Left colon (tissue), 2 donors: Measurements from ENCODE around the gene RAP1GAP2. TPM values are rescaled to one million over a fixed set of nuclear protein-coding genes. Genes with fewer than 3 reads are reported as not detected.
A peak's percentile ranks its signal among the peaks of the same experiment; 100 is the strongest.
"Not testable (repeated sequence)": the region's sequence is repeated elsewhere in the genome, so short reads cannot be mapped to it uniquely, and the experiment has no call there.

Source experiments
- ATAC-seq: fragments of 200-7000 bp; cut with Tn5 transposase; one replicate; pipeline ENCODE4 v1.9.1; 2020; ENCODE audit warnings: mild to moderate bottlenecking, moderate library complexity
- DNase-seq, 2 donors: peaks; one replicate each; pipeline ENCODE4 v3.0.0-alpha.2; 2020
- intact Hi-C, 2 donors: fragments of 100-400 bp; cut with DNase I in 1 of 2; cut with micrococcal nuclease in 1 of 2; formaldehyde crosslinking; loops; one replicate each; pipeline versions ENCODE4 v1.11.2 to v1.14.0; 2022; cut with DNase I, micrococcal nuclease
- total RNA-seq, 2 donors: library from RNA; stranded (reverse); fragmentation: NEBNext Ultra II Directional; extraction: Animal tissue kit (Norgen Biotek cat#: 25700); gene quantifications; one replicate each; pipeline ENCODE4 v1.2.1, GENCODE V29; 2021
- donor health status: DM: no; HTN: no; CAD: no.
- donor health status: DM: yes; HTN: yes; CAD: no.

The RAP1GAP2 gene
- total RNA-seq, 2 donors from 2014 or later = 40.8 to 55.2 TPM

GRCh38 chr17:3009411-3009920 lies 213.2 kb downstream of the RAP1GAP2 start:
- DNase-seq (no peak), ATAC-seq (no peak)
- intact Hi-C loops = loop anchor here in 1 of 2 donors (10.0 kb wide), 1 partner anchor 185 kb away; no protein-coding TSS in a partner anchor

GRCh38 chr17:3011891-3012290 lies 215.7 kb downstream of the RAP1GAP2 start:
- ATAC-seq (peak; percentile 14), DNase-seq (no peak)
- intact Hi-C loops = loop anchor here in 1 of 2 donors (5.0 kb wide), 2 partner anchors 165 to 180 kb away; no protein-coding TSS in a partner anchor

GRCh38 chr17:3012926-3013581 lies 216.8 kb downstream of the RAP1GAP2 start:
- intact Hi-C loops = loop anchor here in 1 of 2 donors (5.0 kb wide), 2 partner anchors 166 to 181 kb away; no protein-coding TSS in a partner anchor
- ATAC-seq (peak; percentile 69), DNase-seq (peak; percentile 36 to 63)

- ATAC-seq (no peak), DNase-seq (no peak)
- intact Hi-C loops = no loop called here
Observed at GRCh38 chr17:3015890-3016289, 219.7 kb downstream of the RAP1GAP2 start.

GRCh38 chr17:3017936-3018335 lies 221.7 kb downstream of the RAP1GAP2 start:
- no peak for ATAC-seq
- no peak for DNase-seq
- intact Hi-C loops = no loop called here

- ATAC-seq = no peak
- DNase-seq = no peak
- intact Hi-C loops = no loop called here
Observed at GRCh38 chr17:3019761-3020160, 223.5 kb downstream of the RAP1GAP2 start.

GRCh38 chr17:3020381-3020780 lies 224.1 kb downstream of the RAP1GAP2 start:
- no peak for ATAC-seq
- intact Hi-C loops = no loop called here
- no peak for DNase-seq

GRCh38 chr17:3022197-3022596 lies 226.0 kb downstream of the RAP1GAP2 start:
- intact Hi-C loops = no loop called here
- no peak for DNase-seq
- ATAC-seq = no peak

GRCh38 chr17:3024346-3024745 lies 228.1 kb downstream of the RAP1GAP2 start:
- intact Hi-C loops = no loop called here
- DNase-seq = no peak
- no peak for ATAC-seq

GRCh38 chr17:3025421-3026124 lies 229.3 kb downstream of the RAP1GAP2 start:
- ATAC-seq (peak; percentile 6), DNase-seq (no peak)
- intact Hi-C loops = no loop called here

GRCh38 chr17:3026125-3026855 lies 230.1 kb downstream of the RAP1GAP2 start:
- ATAC-seq (peak; percentile 15), DNase-seq (no peak)
- intact Hi-C loops = no loop called here

GRCh38 chr17:3026856-3027751 lies 230.9 kb downstream of the RAP1GAP2 start:
- intact Hi-C loops = no loop called here
- DNase-seq (no peak), ATAC-seq (no peak)

- intact Hi-C loops = no loop called here
- DNase-seq (no peak), ATAC-seq (no peak)
Observed at GRCh38 chr17:3027786-3028532, 231.7 kb downstream of the RAP1GAP2 start.

- intact Hi-C loops = no loop called here
- no peak for ATAC-seq
- DNase-seq = no peak
Observed at GRCh38 chr17:3029213-3029913, 233.1 kb downstream of the RAP1GAP2 start.

GRCh38 chr17:3030096-3030495 lies 233.9 kb downstream of the RAP1GAP2 start:
- ATAC-seq (no peak), DNase-seq (no peak)
- intact Hi-C loops = no loop called here

GRCh38 chr17:3030852-3031470 lies 234.7 kb downstream of the RAP1GAP2 start:
- DNase-seq, ATAC-seq, intact Hi-C loops: not testable (repeated sequence)
